HG02763 (cell line): Measurements from ENCODE around the gene PRR5L.
A peak's percentile ranks its signal among the peaks of the same experiment; 100 is the strongest.

ENCODE experiments used
- ATAC-seq: cut with Tn5 transposase; IDR thresholded peaks from one replicate; pipeline ENCODE4 v1.9.1; 2021; ENCODE audit warnings: mild to moderate bottlenecking, moderate library complexity; ENCODE audit not compliant: unreplicated experiment

The PRR5L gene, protein sequence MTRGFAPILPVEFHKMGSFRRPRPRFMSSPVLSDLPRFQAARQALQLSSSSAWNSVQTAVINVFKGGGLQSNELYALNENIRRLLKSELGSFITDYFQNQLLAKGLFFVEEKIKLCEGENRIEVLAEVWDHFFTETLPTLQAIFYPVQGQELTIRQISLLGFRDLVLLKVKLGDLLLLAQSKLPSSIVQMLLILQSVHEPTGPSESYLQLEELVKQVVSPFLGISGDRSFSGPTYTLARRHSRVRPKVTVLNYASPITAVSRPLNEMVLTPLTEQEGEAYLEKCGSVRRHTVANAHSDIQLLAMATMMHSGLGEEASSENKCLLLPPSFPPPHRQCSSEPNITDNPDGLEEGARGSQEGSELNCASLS

DNA sequence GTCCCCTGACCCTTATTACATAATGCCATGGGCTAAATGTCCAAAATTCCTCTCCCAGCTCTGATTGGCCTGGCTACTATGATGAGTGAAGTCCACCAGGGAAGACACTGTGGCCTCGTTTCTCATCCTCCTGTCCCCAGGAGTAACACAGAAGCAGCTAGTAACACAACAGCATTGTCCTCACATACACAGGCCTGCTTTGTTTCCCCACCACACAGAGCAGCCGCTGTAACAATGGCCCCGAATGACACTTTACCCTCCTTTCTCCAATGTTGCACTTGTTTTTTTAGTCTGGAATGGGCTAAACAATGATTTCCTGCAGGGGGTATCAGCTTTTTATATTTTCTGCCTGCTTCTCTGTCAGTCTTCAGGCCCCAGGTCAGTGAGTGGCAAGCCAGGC lies at the start of gene PRR5L:
Gene PRR5L, plus strand, starts transcription at position 363 of the 400 bp plus-strand sequence. CDS start 104,834 bp downstream, outside the sequence.
- ATAC-seq: no peak

DNA sequence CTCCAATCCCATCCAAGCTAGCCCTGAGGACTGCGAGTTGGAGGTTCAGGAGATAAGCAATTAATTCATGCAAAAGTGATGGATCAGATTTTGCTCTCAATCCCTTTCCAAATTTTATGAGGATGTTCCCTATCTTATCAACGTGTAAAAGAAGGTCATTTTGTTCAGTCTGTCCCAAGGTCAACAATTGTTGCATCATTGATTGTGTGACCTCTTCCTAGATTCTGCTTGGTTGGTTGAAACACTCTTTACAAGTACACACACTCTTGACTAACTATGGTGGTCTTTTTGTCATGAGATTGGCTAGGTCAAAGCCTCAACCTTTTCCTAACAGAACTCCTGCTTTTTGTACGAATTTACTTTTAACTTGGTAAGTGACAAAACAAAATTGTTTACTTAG lies 48.6 kb upstream of the PRR5L start:
- no peak for ATAC-seq

DNA sequence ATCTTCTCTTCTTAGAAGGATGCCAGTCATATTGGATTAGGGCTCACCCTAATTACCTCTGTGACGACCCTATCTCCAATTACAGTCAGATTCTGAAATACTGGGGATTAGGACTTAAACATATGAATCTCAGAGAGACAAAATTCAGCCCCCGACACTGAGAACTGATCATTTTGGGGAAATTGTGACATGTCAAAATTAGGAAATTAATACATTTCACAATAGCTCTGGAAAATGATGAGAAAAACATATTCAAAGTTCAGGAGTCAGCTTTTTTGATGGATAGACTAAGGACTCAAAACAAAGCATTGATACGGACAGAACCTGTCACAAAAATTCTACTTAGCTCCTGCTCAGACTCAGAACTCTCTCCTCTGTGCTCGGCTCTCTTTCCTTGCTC lies 47.7 kb upstream of the PRR5L start:
- no peak for ATAC-seq

DNA sequence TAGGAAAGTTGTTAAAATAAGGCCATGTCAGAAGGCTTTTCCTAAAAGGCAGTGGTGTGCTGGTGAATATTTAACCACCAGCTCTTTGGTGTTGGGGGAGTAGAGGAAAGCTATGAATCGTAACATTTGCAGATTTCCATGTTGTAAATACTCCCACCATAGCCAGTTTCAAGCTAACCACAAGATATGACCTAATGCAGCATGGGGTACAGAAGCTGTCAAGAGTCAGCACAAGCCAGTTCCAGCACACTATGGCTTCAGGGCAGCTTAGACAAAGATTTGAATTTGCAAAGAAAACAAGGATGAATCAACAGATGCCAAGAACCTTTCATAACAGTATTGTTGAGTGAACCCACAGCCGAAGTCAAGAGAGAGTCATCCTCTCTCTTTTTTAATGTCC lies 46.8 kb upstream of the PRR5L start:
- ATAC-seq: no peak

DNA sequence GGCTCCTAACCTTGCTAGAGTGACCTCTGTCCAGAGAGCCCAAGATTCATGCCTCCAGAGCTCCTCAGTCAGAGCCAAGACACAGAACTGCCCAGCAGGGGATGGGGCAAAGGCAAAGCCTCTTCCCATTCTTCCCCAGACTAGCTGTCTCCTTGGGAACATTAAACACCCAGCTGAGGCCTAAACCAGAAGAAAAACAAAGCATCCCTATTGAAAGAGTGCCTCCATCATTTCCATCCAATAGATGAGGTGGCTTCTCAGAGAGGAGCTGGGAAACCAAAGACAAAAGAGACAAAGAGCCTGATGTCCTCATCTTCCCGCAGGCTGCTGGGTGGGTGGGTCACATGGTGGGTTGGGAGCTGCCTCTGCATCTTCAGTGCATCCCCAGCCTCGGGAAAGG lies 44.3 kb upstream of the PRR5L start:
- no peak for ATAC-seq

DNA sequence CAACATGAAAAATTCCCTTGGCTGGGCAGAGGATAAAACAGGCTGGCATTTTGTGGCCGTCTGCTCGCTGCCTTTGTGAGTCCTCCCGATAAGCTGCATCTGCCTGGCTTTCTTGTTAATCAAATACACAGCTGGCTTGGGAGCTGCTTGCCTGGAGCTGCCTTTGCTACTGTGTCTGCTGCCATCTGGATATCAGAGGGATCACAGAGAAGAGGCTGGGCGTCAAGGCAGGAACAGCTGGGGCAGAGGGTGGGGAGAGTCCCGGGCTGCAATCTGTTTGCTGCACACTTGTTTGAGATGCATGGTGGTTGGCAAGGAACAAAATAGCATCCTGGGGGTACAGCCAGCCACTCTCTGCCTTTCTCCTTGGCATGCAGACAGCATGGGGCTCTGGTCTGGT lies 42.9 kb upstream of the PRR5L start:
- no peak for ATAC-seq

DNA sequence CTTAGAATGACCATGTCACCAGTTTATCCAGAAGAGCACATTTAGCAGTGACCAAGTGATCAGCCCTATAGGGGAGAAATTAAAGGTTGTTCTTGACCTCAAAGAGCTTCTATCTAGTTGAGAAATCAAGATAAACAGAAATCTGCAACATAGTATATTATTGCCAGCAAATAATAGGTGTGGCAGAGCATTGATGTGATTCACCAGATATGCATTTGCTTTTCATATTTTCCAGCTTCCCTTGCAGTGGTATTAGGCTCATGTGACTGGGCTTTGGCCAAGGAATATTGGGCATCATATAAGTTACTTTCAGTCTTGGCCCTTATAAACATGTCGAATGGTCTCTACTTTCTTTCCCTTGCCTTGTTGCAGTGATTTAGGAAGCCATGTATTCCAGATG lies 41.4 kb upstream of the PRR5L start:
- ATAC-seq: no peak

DNA sequence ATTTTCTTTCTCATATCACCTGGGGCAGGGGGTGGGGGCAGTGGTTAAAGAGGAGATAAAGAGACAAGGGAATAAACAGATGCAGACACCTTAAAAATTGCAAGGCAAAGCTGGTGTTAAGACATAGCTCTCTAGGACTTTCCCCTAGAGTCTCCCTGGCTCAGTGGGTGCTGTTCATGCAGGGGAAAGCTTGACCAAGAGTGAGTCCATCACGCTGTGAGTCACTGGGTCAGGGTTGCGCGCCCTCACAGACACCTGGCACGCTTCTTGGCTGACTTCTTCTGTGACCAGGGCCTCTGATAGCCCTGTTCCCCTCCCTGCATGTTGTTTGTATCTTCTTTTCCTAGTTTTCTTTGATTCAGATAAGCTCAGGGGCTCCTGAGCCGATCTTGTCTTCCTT lies 38.7 kb upstream of the PRR5L start:
- ATAC-seq: no peak

DNA sequence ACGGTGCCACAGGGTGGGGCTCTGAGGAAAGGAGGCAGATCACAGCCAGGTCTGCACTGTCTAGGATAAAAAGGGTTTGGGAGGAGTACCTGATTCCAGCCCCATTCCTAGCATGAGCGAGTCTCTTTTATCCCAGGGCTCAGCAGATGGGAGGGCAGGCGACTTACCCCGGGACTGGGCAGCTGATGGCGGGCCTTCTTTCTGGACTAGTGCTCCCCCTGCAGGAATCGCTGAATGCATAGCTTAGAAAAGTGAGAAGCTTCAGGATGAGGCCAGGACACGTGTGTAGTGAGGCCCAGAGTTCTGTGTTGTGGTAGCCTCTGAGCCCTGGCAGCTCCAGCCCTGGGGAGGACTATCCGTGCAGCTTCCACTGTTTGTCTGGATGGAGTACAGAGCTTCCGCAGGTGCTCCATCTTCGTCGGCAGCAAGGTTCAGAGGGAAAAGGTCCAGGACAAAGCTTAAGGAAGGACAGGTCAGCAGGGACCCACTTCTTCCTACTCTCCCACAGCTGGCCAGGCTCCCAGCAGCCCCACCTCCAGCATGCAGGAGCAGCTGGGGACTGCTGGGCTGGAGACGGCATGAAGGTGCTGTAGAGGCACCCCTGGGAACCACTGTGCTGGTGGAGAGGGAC lies 37.2 kb upstream of the PRR5L start:
- ATAC-seq: peak; percentile 45

DNA sequence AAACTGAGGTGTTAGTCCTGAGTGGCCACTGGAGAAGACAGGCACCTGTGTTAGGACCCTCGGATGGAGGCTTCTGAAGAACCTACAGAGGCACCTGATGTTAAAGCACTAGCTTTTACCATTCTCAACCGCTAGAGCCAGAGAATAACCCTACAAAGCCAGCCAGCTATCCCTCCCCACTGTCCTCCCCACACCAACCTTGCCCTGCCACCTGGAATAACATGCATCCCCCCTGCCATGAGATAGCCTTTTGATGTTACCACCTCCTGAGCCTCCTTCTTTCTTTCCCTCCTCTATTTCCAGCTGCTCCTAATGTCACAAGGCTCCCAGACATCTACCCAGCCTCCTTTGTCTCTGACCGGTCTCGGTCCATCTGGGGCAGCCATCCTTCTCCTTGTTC lies 35.0 kb upstream of the PRR5L start:
- no peak for ATAC-seq

DNA sequence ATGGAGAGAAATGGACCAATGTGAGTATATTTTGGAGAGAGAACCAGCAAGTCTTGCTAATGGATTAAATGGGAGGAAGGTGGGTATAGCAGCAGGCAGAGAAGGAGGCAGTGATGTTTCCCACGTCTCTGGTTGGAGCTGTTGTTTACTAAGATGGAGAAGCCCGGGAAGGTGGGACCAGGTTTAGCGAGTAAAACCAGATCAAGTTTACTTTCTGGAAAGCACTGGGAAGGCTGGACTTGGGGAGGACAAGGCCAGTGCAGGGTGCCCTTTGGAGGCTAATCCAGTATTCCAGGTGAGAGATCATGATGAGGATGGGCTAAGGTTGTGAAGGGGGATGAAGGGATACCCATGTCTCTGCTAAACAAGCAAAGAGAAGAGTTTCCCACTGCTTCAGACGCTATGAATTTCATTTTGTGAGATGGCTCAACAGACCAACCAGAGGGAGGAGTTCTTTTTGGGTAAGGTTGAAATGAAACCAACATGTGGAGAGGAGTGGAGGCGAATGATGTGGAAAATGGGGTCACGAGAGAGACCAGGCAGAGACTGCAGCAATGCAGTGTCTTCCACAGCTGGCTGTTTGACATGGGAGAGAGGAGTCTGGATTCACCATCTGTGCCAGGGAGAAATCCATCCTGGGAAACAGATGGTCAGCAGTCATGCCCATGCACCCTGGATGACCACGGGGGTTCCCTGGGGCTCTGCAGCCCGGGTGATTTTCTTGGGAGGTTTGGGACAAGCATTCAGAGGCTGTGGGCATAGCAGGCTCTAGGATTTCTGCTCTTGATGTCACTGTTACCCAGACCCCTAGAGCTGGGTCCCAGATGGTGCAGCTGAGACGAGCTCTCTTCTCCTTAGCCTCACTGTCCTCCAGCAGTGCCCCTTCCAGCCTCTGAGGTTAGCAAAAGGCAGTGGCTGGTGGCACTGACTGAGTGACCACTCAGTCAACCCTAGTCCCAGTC lies 31.8 kb upstream of the PRR5L start:
- ATAC-seq: no peak

DNA sequence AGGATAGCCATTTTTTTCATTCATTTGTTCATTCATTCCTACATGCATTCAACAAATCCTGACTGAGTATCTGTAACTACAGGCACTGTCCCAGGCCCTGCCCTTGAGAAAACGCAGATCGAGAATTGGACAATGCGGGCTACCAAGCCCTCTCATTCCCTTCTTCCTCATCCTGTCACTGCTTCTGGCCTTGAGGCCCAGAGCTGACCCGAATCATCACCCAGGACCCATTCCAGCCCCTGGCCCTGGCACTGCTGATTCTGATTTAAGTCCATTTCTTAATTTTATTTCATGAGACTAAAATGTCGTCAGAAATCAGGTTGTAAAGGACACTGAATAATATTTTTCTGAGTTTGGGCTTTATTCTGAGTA lies 31.1 kb upstream of the PRR5L start:
- ATAC-seq: no peak

DNA sequence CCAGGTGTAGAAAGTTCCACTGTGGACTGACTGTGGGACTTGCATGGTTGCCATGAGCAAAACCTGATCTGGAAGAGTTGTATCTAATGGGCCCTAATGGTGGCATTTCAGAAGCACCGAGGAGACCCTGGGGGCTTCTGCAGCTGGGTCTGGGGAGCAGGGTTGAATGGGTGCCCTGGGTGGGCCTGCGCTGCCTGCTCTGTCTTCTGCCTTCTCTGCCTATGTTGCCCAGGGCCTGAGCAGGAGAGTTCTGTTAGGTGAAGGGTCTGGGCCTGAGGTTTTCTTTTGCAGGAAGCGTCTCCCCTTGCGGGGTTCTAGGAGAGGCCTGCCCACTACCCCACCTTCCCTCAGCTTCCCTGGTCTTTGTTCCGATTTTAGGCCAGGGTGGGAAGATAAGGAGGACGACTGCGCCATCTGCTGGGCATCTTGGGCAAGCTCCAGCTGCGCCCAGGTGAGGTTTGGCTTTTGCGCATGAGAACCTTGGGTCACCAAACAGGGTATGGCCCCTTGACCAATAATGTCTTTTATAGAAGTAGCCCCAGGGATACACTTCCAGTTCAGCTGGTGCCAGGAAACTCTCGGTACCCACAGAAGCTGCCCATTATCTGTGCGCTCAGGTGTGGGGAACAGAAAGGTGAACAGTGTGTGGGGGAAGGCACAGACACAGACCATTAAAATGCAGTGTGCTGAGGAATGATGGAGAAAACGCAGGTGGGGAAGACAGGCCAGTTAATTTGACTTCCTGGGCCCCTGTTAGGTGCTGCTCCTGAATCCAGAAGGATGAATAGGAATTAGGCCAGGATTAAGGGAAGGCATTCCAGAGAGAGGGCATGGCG lies 30.1 kb upstream of the PRR5L start:
- peak; percentile 72 for ATAC-seq

DNA sequence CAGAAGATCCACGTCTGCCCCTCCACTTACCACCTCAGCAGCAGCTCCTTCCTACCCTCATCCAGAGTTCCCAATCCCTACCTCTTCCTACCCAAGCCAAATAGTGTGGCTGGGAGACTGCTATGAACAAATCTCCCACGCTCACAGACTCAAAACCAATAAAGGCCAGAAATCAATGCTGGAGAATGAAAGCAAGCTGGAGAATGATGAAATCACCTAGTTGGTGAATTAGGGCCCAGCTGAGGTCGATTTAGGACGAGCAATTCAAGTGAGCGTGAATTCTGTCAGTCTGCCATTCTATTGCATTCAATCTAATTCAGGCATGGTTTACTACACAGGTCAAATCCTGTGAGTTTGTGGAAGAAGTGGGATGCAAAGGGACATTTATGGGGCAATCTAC lies 29.3 kb upstream of the PRR5L start:
- ATAC-seq: no peak

DNA sequence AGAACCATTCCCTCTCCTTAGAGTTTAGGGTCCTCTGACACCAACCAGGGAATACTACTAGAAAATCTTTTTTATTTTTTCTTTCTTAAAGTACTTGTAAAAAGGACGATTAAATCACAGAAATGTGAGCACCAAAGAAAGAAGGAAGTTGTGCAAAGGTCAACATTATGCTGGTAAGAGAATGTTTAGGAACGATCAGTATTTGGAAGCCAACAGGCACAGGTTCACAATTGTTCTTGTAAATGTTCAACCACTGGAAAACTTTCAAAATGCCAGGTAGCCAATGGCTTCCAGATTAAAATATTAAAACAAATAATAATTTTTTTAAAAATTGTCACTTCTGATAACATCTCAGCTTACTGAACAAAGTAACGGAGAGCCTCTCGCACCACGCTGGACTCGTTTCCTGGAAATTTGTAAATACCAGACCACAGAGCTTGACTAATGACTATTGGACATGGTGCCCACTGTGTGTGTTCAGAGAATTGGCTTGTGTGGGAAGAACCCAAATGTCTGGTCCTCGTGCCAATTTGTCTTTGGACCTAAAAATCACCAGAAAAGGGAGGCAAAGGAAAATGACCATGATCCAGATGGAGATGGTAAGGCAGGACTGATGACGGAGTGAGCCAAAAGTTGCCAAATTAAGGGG lies 27.6 kb upstream of the PRR5L start:
- ATAC-seq: no peak

DNA sequence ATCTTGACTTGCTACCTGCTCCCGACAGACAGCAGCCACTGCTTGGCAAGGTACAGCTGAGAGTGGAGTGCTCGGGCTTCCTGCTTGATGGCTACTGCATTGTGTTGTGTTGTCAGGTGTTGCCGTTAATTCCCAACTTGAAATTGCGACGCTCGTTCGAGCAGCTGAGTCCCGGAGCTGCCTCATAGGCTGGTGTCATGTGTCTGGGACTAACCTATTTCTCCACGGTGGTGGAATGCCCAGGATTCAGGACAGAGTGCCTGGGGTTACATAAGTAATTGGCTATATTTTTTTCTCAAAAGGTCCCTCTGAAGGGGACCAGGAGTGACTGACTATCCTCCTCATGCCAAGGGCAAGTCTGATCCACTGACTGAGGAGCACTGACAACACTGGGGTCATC lies 25.4 kb upstream of the PRR5L start:
- no peak for ATAC-seq

DNA sequence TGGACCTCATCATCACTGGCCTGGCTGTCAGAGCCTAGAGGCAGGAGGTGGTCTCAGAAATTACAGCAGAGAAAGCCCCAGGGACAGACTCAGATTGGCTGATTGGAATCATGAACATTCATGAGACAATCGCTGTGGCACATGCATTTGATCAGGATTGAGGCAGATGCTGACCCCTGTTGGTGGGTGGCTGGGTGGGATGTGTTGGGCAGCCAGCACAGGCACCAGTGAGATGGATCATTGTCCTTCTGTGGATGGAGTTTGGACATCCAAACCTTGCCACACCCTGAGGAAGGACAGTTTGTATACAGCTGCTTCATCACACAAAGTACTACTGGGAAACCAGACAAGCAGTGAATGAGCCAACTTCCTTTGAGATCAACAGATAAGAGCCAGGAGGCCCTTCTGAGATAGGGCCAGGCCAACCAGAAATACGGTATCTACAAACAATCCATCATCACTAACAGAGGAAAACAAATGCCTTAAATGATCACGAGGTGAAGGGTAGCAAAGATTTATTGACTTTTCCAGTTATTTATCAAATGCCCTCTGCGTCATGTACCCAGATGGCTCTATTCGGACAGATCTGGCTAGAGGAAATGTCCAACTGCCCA lies 24.2 kb upstream of the PRR5L start:
- ATAC-seq: no peak

DNA sequence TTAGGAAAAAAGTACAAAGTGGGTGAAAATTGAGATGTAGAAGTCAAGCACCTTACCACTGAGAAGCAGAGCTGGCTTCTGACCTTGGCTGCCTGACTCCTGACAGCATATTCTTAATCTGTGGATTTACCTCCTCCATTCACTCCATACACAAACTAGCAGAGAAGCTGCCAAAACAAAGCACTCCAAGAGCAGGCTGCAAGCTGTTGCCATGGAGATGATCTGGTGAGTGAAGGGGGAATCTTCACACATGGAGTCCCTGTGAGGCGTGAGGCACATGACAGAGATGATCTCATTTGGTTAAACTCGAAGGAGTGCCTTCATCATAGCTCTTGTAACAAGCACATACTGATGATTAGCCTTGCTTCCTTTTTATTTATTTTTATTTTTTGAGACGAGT lies 23.0 kb upstream of the PRR5L start:
- ATAC-seq: no peak

DNA sequence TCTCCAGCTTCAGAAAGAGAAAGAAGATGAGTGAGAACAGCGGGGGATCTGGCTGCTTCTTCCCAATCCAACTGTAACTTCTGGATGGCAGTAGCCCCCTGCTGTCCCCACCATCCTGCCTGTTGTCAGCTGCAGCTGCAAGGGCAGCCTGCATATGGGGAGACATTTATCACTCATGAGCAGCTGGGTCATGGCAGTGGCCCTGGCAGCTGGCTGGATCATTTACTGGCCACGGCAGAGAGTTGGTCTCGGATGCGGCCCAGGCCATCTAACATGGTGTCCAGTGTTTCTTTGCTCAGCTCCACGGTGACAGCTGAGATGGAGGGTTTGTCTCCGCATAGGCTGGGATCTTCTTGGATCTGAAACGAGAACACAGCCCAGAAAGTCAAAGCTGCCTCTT lies 21.7 kb upstream of the PRR5L start:
- no peak for ATAC-seq
